SIG-M5 (cell line): Measurements from ENCODE around the gene DEFB124.
"Not testable (repeated sequence)": the region's sequence is repeated elsewhere in the genome, so short reads cannot be mapped to it uniquely, and the experiment has no call there.

Experiments used
- DNase-seq: peaks from one replicate; lab custom pipeline; 2025; lab: John Stamatoyannopoulos, UW

The DEFB124 gene

DNA sequence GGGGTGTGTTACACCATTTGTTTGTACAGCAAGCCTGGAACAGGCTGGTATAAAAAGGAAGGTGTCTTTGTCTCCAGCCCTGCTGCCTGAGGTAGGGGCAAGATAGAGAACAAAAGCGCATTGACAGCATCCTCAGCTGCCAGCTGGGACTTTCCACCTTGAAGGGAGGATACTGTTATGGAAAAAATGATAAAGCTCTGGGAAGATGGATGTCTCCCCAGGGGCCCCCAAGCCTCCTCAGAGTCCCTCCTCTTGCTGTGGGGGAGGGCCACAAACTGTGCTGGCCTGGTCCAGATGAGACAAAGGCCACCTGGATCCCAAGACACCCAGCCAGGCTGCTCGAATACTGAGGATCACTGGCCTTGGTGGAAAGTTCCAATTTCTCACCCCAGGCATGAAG lies 13.2 kb upstream of the DEFB124 start:
- DNase-seq = no peak

DNA sequence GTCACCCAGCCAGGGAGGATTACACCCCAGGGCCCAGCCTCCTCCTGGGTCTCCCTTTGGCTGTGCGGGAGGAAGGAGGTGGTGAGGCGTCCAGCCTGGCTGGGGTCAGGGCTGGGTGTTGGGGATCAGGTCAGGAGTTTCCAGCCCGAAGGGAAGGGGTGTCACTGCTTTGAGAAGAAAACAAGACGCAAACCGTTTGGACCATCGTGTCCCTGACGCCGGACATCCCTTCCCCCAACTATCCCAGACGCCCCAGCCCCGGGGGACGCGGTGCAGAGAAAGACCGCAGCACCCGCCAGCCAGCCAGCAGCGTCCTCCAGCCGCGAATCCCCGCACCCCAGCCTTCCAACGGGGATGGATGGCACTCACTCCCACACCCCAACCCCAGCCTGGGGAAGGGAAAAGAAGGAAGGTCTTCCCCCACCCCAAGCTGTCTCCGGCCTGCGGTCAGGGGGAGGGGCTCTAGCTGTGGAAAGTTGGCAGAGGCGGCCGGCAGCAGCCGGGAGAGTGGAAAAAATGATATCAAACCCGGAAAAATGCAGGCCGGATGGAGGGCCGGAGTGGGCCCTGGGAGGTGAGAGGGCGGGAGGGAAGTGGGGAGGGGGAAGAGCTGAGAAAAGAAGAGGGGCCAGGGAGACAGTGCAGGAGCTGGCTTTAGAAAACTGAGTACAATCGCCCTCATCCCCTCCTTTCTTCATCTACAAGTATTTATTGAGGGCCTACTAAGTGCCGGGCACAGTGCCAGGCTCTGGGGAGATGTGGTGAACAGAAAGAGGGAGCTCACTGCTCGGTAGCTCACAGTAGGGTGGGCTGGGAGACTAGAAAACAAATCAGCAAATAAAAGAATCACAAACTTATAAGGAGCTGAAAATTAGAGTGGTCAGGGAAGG lies 10.8 kb upstream of the DEFB124 start:
- DNase-seq = no peak

DNA sequence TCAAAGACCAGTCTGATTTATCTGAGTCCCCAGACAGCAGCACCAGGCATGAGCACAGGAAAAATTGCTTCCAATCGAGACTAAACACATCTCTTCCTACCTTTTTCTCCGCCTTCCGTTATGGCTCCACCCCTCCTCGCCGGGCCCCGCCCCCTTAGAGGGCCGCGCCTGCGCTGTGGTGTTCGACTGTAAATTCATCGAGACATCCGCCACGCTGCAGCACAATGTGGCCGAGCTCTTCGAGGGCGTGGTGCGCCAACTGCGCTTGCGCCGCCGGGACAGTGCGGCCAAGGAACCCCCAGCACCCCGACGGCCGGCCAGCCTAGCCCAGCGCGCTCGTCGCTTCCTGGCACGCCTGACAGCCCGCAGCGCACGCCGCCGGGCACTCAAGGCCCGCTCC lies 9.1 kb upstream of the DEFB124 start:
- DNase-seq = no peak

DNA sequence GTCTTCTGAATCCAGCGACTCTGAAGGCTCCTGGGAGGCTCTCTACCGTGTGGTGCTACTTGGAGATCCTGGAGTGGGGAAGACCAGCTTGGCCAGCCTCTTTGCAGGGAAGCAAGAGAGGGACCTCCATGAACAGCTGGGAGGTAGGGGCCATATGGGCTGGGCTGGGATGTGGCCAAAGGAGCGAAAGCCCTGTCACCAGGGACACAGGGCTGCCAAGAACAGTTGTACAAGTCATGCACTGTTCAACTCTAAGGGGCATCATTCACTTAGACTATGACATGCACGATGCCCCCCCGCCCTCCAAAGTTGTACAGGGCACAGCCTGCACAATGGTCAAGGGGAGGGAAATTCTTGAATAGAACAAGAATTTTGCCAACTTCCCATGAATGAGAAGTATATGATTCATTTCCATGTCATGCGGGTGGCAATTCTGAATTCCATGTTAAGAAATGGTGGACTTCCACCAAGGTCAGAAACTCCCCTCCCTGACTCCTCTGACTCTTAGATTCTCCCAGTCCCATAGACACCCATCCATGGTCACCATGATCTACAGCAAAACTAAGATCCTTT lies 1.8 kb upstream of the DEFB124 start:
- DNase-seq = no peak

DNA sequence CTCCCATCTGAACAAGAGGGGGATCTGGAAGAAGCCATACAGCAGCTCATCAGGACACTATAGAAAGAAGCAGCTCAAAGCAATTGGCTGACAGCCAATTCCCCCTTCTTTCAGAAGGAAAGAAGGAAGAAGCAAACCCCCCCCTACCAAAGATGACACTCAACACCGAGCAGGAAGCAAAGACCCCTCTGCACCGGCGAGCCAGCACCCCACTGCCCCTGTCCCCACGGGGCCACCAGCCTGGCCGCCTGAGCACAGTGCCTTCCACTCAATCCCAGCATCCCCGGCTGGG lies 1.3 kb upstream of the DEFB124 start:
- DNase-seq = no peak

DNA sequence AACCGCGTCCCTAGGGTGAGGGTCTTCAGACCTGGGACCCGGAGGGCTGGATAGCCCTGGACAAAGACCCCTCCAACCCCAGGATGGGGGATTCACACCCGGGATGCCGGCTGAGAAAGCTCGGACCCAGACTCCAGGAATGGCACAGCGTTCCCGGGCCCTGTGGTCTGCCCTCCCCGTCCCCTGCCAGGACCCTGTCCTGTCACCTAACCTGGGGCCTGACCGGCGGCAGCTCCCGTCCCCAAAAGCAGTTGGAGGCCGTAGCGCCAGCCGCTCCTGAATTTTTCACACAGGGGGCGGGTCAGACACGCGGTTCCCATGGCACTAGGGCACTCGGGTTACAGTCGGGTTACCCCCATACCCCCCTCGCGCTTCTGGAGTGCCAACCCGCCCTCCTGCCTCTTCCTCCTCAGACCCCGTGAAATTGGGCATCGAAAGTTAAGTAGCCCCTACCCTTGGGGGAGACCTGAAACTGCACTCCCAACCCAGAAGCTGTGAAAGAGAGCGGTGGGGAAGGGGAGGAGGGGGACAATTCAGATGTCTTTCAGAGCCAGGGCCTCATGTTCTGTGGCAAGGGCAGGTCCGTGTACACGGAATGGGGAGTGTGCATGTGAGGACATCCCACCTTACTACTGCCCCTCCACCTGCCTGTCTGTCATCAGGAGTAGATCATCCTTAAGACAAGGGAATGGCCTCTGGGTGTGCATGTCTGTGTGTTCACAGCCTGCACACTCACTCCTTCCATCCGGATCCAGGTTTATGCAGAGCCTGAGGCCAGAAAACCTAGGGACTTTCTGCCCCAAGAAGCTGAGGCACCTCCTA lies 756 bp upstream of the DEFB124 start:
- DNase-seq = no peak

DNA sequence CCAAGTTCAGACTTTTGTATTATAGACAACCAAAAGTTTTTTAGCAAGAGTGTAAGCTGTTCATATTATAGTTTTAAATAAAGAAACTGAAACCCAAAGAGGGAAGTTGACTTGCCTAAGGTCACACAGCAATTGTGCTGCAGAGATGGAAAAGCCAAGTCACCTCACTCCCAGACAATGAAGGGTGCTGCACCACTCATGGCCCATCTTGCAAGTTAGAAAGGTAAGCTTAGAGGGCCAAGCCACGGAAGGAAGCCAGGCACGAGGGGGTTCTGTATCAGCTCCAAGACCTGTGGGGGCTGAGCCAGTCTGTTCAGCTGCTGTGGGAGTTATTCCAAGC lies 860 bp downstream of the DEFB124 start:
- DNase-seq = no peak

DNA sequence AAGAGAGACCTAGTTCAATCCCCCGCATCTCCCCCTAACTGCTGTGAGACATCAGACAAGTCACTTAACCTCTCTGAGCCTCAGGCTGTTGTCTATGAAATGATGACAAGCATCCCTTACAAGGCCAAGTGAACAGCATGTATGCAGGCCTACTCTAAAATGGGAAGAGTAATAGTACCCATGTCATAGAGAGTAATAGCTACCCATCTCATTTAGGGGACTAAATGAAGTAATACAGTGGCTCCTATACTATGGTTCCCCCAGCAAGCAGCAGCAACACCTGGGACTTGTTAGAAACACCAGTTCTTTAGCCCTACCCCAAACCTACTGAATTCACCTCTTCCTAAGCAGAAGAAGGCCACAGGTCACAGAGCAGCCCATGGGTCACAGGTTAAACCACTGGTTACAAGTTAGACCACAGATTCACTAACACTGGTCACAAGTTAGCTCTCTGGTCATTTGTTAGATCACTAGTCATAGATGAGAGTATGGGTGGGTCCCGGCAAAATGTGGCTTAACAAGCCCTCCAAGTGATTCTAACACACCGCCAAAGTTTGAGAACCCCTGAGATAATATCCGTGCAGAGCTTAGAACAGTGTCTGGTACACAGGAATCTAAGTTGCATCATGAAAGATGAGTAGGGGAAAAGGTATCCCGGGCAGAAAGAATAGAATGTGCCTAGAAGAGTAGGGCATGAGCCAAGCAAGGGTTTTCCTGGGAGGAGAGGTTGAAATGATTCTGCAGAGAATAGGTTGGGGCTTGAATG lies 1.4 kb downstream of the DEFB124 start:
- no peak for DNase-seq

DNA sequence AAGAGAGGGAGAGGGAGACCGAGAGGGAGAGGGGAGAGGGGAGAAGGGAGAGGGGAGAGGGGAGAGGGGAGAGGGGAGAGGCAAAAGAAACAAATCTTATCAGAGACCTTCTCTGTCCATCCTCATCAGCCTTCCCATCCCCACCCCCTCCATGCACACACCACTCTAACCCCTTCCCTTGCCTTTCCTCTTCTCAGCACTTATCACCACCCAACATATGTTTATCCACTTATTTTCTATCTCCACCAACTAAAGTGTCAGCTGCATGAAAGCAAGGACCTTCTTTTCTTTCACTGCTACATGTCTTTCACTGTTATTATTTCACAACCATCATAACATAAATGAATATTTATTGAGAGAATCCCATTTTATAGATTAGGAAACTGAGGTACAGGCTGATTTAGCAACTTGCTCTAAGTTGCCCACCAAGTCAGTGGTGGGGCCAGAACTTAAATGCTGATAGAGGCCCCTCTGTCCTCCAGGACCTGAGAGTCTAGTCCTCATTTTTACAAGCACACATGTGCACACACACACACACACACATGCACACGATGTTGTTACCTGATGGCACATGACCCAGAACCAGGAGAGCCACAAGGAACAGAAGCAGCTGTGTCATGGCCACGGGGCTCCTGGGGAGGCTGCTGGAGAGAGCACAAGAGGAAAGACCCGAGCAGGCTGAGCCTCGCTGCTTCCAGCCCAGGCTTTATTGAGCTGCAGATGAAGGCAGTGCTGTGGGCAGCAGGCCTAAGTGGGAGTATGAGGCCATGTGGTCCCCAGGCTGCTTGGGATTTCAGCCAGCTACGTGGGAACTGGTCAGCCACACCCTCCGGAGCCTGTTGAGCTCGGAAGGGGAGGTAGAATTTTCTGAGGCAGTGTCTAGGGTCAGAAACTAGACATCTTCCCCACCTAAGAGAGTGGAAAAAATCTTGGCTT lies 2.3 kb downstream of the DEFB124 start:
- no peak for DNase-seq

DNA sequence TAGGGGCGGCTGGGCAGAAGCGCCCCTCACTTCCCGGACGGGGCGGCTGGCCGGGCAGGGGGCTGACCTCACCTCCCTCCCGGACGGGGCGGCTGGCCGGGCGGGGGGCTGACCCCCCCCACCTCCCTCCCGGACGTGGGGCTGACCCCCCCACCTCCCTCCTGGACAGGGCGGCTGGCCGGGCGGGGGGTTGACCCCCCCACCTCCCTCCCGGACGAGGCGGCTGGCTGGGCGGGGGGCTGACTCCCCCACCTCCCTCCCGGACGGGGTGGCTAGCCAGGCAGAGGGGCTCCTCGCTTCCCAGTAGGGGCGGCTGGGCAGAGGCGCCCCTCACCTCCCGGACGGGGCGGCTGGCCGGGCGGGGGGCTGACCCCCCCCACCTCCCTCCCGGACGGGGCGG lies 4.0 kb downstream of the DEFB124 start:
- DNase-seq = not testable (repeated sequence)

DNA sequence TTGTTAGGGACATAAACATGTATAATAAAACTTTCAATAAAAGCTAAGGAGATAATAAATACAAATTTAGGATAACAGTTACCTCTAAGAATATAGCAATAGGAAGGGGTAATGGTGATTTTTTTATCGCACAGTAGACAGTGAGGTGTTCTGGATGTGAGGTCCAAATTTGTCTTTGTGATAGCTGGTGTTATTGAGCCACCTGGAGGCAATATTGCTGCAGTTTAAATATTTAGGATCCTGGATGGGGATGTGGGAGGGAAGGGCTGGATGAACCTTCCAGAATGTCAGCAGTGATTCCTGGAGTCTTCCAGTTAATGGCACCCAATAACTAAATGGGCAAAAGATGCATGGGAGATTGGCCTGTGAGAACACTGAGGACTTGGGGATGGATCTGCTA lies 20.6 kb downstream of the DEFB124 start:
- DNase-seq = no peak

DNA sequence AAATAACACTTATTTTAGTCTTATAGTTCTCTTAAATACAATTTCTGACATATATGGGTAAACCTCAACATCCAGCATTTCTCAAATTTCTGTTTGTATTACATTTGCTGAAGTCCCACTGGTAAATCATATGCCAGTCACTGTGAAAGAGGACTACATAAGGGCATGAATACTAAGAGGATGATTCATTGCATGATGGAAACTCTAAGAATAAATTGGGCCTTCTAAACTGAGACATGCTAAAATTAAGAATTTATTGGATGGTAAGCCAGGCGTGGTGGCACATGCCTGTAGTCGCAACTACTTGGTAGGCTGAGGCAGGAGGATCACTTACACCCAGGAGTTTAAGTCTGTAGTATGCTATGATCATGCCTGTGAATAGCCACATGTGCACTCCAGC lies 22.4 kb downstream of the DEFB124 start:
- no peak for DNase-seq

DNA sequence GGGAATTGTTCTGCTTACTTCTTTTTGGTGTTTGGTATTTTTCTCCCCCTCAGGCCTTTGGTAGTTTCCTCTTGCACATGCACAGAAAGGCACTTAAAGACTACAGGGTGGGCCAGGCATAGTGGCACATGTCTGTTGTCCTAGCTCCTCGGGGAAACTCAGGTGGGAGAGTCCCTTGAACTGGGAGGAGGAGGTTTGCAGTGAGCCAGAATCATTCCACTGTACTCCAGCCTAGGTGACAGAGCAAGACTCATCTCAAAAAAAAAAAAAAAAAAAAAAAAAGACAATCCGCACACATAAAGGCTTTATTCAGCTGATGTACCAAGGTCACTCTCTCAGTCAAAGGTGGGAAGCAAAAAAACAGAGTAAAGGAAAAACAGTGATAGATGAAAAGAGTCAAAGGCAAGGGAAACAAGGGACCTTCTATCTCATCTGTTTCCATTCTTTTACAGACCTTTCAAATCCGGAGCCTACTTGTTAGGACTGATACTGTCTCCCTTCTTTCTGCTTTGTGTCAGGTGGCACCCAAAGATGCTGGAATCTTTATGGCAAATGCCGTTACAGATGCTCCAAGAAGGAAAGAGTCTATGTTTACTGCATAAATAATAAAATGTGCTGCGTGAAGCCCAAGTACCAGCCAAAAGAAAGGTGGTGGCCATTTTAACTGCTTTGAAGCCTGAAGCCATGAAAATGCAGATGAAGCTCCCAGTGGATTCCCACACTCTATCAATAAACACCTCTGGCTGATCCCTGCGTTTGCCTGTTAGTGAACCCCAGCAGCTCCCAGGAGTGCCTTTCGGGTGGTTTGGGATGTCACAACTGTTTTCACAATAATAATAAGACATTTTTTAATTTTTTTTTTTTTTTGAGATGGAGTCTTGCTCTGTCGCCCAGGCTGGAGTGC lies 25.2 kb downstream of the DEFB124 start:
- no peak for DNase-seq

DNA sequence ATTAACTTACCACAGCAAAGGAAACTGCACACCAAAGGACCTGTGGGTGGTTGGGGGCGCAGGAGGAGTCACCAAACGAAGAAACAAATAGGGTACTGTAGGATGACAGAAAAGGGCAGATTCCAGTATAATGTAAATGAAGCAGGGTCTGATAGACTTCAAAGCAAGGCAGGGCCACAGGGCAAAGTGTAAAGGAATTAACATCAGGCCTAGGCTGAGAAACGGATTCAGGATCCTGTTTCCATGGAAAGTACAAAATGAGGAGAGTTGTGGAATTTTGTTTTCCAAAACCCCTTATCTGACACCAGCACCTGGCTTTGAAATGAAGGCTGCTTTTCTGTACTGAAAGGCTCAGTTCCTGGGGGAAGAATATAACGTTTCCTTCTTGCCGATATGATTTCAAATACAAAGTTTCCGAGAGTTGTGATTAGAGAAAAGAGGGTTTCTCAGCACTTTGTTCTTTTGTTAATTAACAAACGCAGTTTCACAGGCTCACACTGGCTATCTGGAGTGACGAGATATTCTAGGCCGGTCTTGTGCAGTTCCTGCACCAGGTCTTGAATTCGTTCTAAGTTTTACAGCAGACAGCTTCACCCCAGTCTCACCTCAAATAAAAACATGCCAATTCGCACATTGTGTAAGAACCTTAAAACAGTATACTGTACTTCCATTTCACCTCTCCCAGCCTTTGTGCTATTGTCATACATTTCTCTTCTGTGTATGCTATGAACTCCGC lies 28.7 kb downstream of the DEFB124 start:
- DNase-seq = no peak

DNA sequence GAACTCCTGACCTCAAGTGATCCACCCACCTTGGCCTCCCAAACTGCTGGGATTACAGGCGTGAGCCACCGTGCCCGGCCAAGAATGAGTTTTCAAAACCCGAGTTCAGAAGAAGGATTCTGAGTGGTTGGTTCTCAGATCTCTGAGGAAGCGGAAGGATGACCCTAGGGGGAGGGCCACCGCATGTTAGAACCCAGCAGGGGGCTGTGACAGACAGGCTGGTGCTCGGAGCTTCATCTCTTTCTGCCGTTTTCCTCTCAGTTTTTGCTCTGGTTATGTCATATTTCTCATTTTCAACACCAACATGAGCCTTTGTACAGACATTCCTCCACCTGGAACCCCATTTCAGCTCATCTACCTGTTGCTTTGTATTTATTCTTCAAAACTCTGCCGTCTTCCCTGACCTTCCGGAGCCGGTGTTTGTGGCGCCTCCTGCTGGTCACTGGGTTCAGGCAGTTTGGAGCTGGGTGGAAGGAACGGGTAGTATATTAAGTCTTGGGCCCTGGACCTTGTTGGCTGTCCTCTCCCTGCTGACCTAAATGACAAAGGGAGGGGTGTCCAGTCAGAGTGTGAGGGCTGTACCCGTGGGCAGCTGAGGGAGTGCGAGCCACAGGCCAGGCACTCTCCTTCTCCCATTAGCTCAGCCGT lies 34.8 kb downstream of the DEFB124 start, which contains the start of gene DEFB123:
DEFB123 (plus strand) TSS at position 621 of the 648 bp plus-strand sequence. CDS start 67 bp downstream, outside the sequence.
- no peak for DNase-seq

DNA sequence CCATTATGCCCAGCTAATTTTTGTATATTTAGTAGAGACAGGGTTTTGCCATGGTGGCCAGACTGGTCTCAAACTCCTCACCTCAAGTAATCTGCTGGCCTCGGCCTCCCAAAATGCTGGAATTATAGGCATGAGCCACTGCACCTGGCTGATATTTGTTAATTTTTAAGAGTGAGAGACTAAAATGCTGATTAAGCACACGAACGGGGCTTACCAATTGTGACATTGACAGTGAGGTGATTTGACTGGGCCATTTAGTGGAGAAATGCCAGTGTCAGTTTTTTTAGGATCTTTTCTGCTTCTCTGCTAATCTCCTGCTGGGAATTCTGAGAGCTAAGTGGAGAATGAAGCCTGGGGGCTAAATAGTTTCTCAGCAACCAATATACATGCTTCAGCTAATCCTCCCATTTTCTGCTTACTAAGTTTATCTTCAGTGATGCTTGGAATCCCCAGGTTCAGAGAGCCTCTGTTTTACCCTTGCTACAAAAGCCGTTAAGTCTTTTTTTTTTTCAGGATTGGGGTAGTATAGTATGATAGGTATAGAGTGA lies 44.3 kb downstream of the DEFB124 start:
- no peak for DNase-seq

DNA sequence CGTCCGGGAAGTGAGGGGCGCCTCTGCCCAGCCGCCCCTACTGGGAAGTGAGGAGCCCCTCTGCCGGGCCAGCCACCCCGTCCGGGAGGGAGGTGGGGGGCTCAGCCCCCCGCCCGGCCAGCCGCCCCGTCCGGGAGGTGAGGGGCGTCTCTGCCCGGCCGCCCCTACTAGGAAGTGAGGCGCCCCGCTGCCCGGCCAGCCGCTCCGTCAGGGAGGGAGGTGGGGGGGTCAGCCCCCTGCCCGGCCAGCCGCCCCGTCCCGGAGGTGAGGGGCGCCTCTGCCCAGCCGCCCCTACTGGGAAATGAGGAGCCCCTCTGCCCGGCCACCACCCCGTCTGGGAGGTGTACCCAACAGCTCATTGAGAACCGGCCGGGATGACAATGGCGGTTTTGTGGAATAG lies 47.4 kb downstream of the DEFB124 start:
- not testable (repeated sequence) for DNase-seq

DNA sequence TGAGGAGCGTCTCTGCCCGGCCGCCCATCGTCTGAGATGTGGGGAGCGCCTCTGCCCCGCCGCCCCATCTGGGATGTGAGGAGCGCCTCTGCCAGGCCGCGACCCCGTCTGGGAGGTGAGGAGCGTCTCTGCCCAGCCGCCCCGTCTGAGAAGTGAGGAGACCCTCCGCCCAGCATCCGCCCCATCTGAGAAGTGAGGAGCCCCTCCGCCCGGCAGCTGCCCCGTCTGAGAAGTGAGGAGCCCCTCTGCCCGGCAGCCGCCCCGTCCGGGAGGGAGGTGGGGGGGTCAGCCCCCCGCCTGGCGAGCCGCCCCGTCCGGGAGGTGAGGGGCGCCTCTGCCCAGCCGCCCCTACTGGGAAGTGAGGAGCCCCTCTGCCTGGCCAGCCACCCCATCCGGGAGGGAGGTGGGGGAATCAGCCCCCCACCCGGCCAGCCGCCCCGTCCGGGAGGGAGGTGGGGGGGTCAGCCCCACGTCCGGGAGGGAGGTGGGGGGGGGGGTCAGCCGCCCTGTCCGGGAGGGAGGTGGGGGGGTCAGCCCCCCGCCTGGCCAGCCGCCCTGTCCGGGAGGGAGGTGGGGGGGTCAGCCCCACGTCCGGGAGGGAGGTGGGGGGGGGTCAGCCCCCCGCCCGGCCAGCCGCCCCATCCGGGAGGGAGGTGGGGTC lies 47.9 kb downstream of the DEFB124 start:
- not testable (repeated sequence) for DNase-seq
